ENCODE measurements around the gene LSM14A. TPM values are rescaled to one million over a fixed set of nuclear protein-coding genes. Genes with fewer than 3 reads are reported as not detected.
A peak's percentile ranks its signal among the peaks of the same experiment; 100 is the strongest.

The LSM14A gene
- 161 to 178 TPM (median 173 TPM) in 3 replicates for total RNA-seq (2021)
- percentile 95 among the genes with signal in this experiment for Bru-seq, nascent RNA
- long read RNA-seq, experiment 1, transcript LSM14A-201 (11 exons, 3,424 nt): minor isoform, 173 of 655 reads
- long read RNA-seq, experiment 1, transcript LSM14A-203 (10 exons, 3,596 nt): major isoform, 343 of 655 reads
- long read RNA-seq, experiment 1, partial matches to known transcripts: 42 of 655 reads
- long read RNA-seq, experiment 1, other reads (novel, unspliced or antisense): 94 of 655 reads
- long read RNA-seq, experiment 2, transcript LSM14A-203 (10 exons, 3,596 nt): major isoform, 72 of 261 reads
- long read RNA-seq, experiment 2, transcript LSM14A-201 (11 exons, 3,424 nt): minor isoform, 37 of 261 reads
- long read RNA-seq, experiment 2, partial matches to known transcripts: 58 of 261 reads
- long read RNA-seq, experiment 2, other reads (novel, unspliced or antisense): 89 of 261 reads
- long read RNA-seq, experiment 3, transcript LSM14A-208 (3 exons, 699 nt): minor isoform, 10 of 144 reads
- long read RNA-seq, experiment 3, transcript LSM14A-203 (10 exons, 3,596 nt): major isoform, 41 of 144 reads
- long read RNA-seq, experiment 3, transcript LSM14A-201 (11 exons, 3,424 nt): minor isoform, 15 of 144 reads
- long read RNA-seq, experiment 3, partial matches to known transcripts: 58 of 144 reads
- long read RNA-seq, experiment 3, other reads (novel, unspliced or antisense): 20 of 144 reads

DNA sequence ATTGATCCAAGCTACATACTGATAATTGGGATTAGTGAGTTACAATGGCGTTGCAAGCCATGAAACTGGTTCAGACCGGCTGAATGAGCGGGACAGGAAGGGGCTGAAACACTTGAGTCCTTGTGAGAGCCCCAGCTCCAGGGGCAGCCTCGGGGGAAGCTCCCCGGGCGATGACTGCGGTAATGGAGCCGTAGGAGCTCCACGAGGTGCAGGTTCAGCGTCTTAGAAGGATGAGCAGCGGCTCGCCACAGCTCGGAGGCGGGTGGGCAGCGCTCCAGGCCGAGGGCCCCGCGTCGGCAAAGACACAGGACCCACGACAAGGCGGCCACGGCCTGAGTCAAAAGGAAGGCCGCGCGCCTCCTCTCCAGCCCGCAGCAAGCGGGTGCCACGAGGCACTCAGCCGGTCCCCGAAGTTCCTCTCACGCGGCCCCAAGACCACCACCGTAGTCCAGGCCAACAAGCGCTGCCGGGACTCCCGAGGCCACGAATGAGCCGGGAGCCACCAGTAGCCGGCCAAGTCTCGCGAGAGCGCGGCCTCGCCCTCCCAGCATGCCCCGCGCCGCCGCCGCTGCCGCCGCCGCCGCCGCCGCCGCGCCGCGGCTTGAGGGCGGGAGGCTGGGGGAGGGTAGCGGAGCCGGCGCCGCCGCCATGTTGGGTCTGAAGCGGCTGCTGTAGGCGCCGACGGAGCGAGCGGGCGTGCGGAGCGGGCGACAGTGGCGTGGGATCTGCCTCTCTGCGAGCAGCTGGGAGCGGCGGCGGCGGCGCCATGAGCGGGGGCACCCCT is at the start of gene LSM14A:
Gene LSM14A (plus strand): TSS at position 628 of the 784 bp plus-strand sequence. CDS start 139 bp downstream, at position 767.
- peak; percentile 90 for DNase-seq (ENCODE audit: low spot score)
- Mint-ChIP-seq H3K4me3 (peak within 1 kb of the TSS; percentile 97), H3K27ac (peak within 1 kb of the TSS; percentile 100), H3K36me3 (peaks cover 11% of the 10 kb centered on the region), H3K27me3 (ENCODE audit: low read depth) (peaks cover 3% of the 10 kb centered on the region; the same call in 1 of the 2 replicates), H3K4me1 (peaks cover 35% of the 10 kb centered on the region), H3K9me3 (no peaks in the 10 kb centered on the region)
- CTCF ChIA-PET: interaction anchor here (0.6 to 1.8 kb wide), 2 partner anchors 394 to 756 kb away, joined by 3 to 5 read pairs; no protein-coding TSS in a partner anchor
- peak; percentile 83 for ATAC-seq
- POLR2A ChIA-PET: interaction anchor here (0.6 to 1.7 kb wide), 3 partner anchors 15 to 1032 kb away, joined by 3 to 4 read pairs (median 3); no protein-coding TSS in a partner anchor
- TF ChIP-seq ZBTB21 (CRISPR knock-in tag; IDR thresholded peaks at IDR 0.05; ENCODE audit: borderline replicate concordance) (0 out of 2 replicates have a peak, but pooled peaks have one; percentile 17), FOXJ3 (CRISPR knock-in tag; IDR thresholded peaks at IDR 0.05; ENCODE audit: borderline replicate concordance) (no peak), TP53 (CRISPR knock-in tag; IDR thresholded peaks at IDR 0.05) (0 out of 2 replicates have a peak, but pooled peaks have one; percentile 73), NFATC4 (CRISPR knock-in tag; IDR thresholded peaks at IDR 0.05) (no peak), MYBL2 (CRISPR knock-in tag; IDR thresholded peaks at IDR 0.05) (peak; percentile 80), KAT7 (CRISPR knock-in tag; IDR thresholded peaks at IDR 0.05; ENCODE audit: borderline replicate concordance) (peak; percentile 89), JAZF1 (CRISPR knock-in tag; IDR thresholded peaks at IDR 0.05) (no peak), CREM (CRISPR knock-in tag; IDR thresholded peaks at IDR 0.05) (0 out of 2 replicates have a peak, but pooled peaks have one; percentile 61), RORB (CRISPR knock-in tag; IDR thresholded peaks at IDR 0.05) (no peak), SMAD4 (CRISPR knock-in tag; IDR thresholded peaks at IDR 0.05) (no peak), SMAD3 (CRISPR knock-in tag; IDR thresholded peaks at IDR 0.05; ENCODE audit: borderline replicate concordance) (no peak; the same call in 1 of the 2 replicates), TEAD1 (CRISPR knock-in tag; IDR thresholded peaks at IDR 0.05) (peak; percentile 56; the same call in 1 of the 2 replicates), NR3C1 (CRISPR knock-in tag; conservative IDR thresholded peaks at IDR 0.05; ENCODE audit: low read depth) (0 out of 2 replicates have a peak, but pooled peaks have one; percentile 78), ZNF317 (CRISPR knock-in tag; IDR thresholded peaks at IDR 0.05; ENCODE audit: borderline replicate concordance, low read depth) (no peak), FOXK1 (CRISPR knock-in tag; IDR thresholded peaks at IDR 0.05) (no peak; the same call in 1 of the 2 replicates), FOXP1 (CRISPR knock-in tag; IDR thresholded peaks at IDR 0.05; ENCODE audit: borderline replicate concordance) (peak; percentile 72; the same call in 1 of the 2 replicates), GABPB1 (CRISPR knock-in tag; IDR thresholded peaks at IDR 0.05) (0 out of 2 replicates have a peak, but pooled peaks have one; percentile 33)
- TF ChIP-seq, protein P1, sequence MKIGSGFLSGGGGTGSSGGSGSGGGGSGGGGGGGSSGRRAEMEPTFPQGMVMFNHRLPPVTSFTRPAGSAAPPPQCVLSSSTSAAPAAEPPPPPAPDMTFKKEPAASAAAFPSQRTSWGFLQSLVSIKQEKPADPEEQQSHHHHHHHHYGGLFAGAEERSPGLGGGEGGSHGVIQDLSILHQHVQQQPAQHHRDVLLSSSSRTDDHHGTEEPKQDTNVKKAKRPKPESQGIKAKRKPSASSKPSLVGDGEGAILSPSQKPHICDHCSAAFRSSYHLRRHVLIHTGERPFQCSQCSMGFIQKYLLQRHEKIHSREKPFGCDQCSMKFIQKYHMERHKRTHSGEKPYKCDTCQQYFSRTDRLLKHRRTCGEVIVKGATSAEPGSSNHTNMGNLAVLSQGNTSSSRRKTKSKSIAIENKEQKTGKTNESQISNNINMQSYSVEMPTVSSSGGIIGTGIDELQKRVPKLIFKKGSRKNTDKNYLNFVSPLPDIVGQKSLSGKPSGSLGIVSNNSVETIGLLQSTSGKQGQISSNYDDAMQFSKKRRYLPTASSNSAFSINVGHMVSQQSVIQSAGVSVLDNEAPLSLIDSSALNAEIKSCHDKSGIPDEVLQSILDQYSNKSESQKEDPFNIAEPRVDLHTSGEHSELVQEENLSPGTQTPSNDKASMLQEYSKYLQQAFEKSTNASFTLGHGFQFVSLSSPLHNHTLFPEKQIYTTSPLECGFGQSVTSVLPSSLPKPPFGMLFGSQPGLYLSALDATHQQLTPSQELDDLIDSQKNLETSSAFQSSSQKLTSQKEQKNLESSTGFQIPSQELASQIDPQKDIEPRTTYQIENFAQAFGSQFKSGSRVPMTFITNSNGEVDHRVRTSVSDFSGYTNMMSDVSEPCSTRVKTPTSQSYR (CRISPR knock-in tag; IDR thresholded peaks at IDR 0.05): no peak
- TF ChIP-seq, protein P2, sequence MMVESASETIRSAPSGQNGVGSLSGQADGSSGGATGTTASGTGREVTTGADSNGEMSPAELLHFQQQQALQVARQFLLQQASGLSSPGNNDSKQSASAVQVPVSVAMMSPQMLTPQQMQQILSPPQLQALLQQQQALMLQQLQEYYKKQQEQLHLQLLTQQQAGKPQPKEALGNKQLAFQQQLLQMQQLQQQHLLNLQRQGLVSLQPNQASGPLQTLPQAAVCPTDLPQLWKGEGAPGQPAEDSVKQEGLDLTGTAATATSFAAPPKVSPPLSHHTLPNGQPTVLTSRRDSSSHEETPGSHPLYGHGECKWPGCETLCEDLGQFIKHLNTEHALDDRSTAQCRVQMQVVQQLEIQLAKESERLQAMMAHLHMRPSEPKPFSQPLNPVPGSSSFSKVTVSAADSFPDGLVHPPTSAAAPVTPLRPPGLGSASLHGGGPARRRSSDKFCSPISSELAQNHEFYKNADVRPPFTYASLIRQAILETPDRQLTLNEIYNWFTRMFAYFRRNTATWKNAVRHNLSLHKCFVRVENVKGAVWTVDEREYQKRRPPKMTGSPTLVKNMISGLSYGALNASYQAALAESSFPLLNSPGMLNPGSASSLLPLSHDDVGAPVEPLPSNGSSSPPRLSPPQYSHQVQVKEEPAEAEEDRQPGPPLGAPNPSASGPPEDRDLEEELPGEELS (CRISPR knock-in tag; IDR thresholded peaks at IDR 0.05): peak; percentile 47
- TF ChIP-seq, protein P3, sequence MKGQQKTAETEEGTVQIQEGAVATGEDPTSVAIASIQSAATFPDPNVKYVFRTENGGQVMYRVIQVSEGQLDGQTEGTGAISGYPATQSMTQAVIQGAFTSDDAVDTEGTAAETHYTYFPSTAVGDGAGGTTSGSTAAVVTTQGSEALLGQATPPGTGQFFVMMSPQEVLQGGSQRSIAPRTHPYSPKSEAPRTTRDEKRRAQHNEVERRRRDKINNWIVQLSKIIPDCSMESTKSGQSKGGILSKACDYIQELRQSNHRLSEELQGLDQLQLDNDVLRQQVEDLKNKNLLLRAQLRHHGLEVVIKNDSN (CRISPR knock-in tag; IDR thresholded peaks at IDR 0.05): peak; percentile 41; the same call in 1 of the 2 replicates
- TF ChIP-seq, protein P4, sequence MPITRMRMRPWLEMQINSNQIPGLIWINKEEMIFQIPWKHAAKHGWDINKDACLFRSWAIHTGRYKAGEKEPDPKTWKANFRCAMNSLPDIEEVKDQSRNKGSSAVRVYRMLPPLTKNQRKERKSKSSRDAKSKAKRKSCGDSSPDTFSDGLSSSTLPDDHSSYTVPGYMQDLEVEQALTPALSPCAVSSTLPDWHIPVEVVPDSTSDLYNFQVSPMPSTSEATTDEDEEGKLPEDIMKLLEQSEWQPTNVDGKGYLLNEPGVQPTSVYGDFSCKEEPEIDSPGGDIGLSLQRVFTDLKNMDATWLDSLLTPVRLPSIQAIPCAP (CRISPR knock-in tag; IDR thresholded peaks at IDR 0.05): 0 out of 2 replicates have a peak, but pooled peaks have one; percentile 15
- TF ChIP-seq, protein P5, sequence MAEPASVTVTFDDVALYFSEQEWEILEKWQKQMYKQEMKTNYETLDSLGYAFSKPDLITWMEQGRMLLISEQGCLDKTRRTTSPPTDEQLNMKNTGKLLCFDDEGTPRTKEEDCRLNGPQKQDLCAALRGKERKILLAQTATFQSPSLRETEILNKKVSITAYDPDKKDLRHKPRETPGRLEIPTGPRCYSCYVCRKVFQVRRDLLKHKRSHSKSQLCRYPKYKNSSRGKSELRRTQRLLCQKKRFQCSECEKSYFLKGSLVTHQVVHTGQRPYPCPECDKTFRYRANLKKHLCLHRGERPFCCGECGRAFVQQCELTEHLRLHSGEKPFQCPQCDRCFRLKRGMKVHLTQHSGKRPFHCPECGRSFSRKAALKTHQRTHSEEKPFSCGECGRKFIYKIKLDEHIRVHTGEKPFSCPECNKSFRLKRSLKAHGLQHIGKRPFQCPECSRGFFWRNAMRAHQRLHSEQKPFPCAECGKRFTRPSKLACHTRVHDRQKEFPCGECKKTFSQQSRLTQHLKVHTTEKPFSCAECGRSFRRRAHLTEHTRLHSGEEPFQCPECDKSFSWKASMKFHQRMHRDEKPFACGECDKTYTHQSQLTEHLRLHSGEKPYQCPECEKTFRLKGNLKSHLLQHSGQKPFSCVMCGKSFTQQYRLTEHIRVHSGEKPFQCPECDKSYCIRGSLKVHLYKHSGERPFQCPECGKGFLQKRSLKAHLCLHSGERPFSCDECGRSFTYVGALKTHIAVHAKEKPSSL (CRISPR knock-in tag; conservative IDR thresholded peaks at IDR 0.05): no peak
- TF ChIP-seq, protein P6, sequence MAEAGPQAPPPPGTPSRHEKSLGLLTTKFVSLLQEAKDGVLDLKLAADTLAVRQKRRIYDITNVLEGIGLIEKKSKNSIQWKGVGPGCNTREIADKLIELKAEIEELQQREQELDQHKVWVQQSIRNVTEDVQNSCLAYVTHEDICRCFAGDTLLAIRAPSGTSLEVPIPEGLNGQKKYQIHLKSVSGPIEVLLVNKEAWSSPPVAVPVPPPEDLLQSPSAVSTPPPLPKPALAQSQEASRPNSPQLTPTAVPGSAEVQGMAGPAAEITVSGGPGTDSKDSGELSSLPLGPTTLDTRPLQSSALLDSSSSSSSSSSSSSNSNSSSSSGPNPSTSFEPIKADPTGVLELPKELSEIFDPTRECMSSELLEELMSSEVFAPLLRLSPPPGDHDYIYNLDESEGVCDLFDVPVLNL (CRISPR knock-in tag; IDR thresholded peaks at IDR 0.05; ENCODE audit: borderline replicate concordance, low read depth): peak; percentile 51; the same call in 1 of the 2 replicates
